Natural killer cell treated with Interleukin-12 subunit alpha and Interleukin-12 subunit beta and Interleukin-15 and Interleukin-18, amount 100 ng/mL, for 72 hours (primary cell): ENCODE results near the gene GSG1L. TPM values are rescaled to one million over a fixed set of nuclear protein-coding genes. Genes with fewer than 3 reads are reported as not detected.

Experiments
- ATAC-seq, 2 donors: fragments of 150-1000 bp; cut with Tn5 transposase in 1 of 2; sonication (Bioruptor Pico), chemical (Tn5 transposase) in 1 of 2; 2 replicates each; pipeline ENCODE4 v1.10.0; 2021
- DNase-seq: peaks from one replicate; pipeline ENCODE4 v3.0.0; 2022; ENCODE audit warnings: low spot score
- H3K27ac Mint-ChIP-seq, 2 donors: 1 replicate in 1 of 2; 2 replicates in 1 of 2; pipeline ENCODE4 v1.8.0; 2022; ENCODE audit warnings: mixed read lengths in 2 of 2, mild to moderate bottlenecking in 1 of 2, moderate library complexity in 1 of 2
- H3K27me3 Mint-ChIP-seq, 2 donors: 1 replicate in 1 of 2; 2 replicates in 1 of 2; pipeline ENCODE4 v1.8.0; 2022; ENCODE audit warnings: mixed read lengths in 2 of 2
- H3K36me3 Mint-ChIP-seq: one replicate; pipeline ENCODE4 v1.8.0; 2022; ENCODE audit warnings: mixed read lengths
- H3K4me1 Mint-ChIP-seq, 2 donors: 1 replicate in 1 of 2; 2 replicates in 1 of 2; pipeline ENCODE4 v1.8.0; 2022; ENCODE audit warnings: low read depth in 2 of 2, mixed read lengths in 2 of 2, mild to moderate bottlenecking in 1 of 2
- H3K4me3 Mint-ChIP-seq: one replicate; pipeline ENCODE4 v1.8.0; 2022; ENCODE audit warnings: mixed read lengths
- H3K9me3 Mint-ChIP-seq: 2 replicates; pipeline ENCODE4 v1.8.0; 2022; ENCODE audit warnings: mixed read lengths
- total RNA-seq, 2 donors: library from RNA; stranded (reverse); gene quantifications; one replicate each; pipeline ENCODE4 v1.2.3, GENCODE V29; 2022

The GSG1L gene
- total RNA-seq, 2 donors from 2014 or later = not detected

DNA sequence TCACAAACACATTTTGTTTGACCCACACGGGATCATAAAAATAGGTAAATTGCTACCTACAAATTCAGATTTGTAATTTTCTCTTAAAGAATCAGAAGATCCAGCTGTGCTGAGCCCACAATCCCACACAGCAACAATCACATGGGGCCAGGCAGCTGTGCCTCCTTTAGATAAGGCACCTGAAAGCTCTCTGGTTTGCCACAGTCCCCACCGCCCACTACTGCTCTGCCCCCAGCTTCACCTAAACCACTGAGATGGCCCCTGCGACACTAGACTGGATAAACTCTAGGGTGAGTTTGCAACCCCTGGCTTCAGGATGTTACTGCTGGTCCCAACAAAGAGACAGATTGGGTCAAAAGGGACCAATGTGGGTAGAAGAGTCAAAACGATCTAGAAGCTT lies 96.8 kb downstream of the GSG1L start:
- Mint-ChIP-seq H3K4me1 (no peaks in the 10 kb centered on the region), H3K4me3 (no peak overlapping the region), H3K27ac (no peak overlapping the region), H3K9me3 (no peaks in the 10 kb centered on the region), H3K36me3 (no peaks in the 10 kb centered on the region), H3K27me3 (peaks cover 16 to 32% of the 10 kb centered on the region in 2 donors)
- ATAC-seq = no peak
- DNase-seq = no peak

DNA sequence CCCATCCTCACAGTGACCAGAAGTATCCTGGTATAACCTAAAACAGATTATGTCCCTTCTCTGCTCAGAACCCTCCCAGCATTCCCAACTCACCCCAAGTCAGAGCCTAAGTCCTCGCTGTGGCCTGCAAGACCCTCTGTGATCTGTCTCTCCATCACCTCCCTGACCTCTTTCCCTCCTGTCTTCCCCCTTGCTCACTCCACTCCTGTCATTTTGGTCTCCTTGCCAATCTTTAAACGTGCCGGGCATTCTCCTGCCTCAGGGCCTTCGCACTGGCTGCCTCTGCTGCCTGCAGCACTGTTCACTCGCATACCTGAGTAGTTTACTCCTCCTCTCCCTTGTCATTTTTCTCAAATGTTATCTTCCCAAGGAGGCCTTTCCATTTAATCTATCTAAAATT lies 97.7 kb downstream of the GSG1L start:
- no peak for DNase-seq
- Mint-ChIP-seq H3K4me3 (no peak overlapping the region), H3K36me3 (no peaks in the 10 kb centered on the region), H3K27ac (no peak overlapping the region), H3K9me3 (no peaks in the 10 kb centered on the region), H3K27me3 (peaks cover 16 to 32% of the 10 kb centered on the region in 2 donors), H3K4me1 (no peaks in the 10 kb centered on the region)
- ATAC-seq = no peak

GRCh38 chr16:27963471-27963965 lies 100.0 kb downstream of the GSG1L start:
- no peaks in the 10 kb centered on the region for H3K36me3 Mint-ChIP-seq
- H3K9me3 Mint-ChIP-seq = no peaks in the 10 kb centered on the region
- H3K4me3 Mint-ChIP-seq = no peak overlapping the region

GRCh38 chr16:27962197-27962596 lies 101.3 kb downstream of the GSG1L start:
- peaks cover 4% of the 10 kb centered on the region for H3K9me3 Mint-ChIP-seq
- H3K4me3 Mint-ChIP-seq = no peak overlapping the region
- peaks cover 4% of the 10 kb centered on the region for H3K36me3 Mint-ChIP-seq
- ATAC-seq (no peak), DNase-seq (no peak)
- peaks cover 23 to 32% of the 10 kb centered on the region in 2 donors for H3K27me3 Mint-ChIP-seq
- H3K4me1 Mint-ChIP-seq = no peaks in the 10 kb centered on the region
- no peak overlapping the region for H3K27ac Mint-ChIP-seq

More at GRCh38 chr16:27963471-27963965, 100.0 kb downstream of the GSG1L start:
- Mint-ChIP-seq H3K4me1 (no peaks in the 10 kb centered on the region), H3K27ac (no peak overlapping the region), H3K27me3 (peaks cover 20 to 32% of the 10 kb centered on the region in 2 donors)
- ATAC-seq (no peak), DNase-seq (no peak)

DNA sequence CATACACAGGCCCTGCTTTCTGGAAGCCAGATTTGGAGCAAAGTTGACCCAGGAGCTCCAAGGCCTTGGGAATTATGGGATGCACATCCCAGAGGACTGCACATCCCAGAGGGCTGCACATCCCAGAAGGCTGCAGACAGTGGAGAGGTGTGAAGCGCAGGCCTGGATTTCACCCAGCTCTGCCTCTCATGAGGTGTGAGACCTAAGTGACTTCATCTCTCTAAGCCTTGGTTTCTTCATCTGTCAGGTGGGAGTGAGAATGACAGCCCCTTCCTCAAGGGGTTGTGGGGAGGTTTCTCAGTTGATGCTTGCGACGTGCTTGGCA lies 102.3 kb downstream of the GSG1L start:
- peaks cover 4% of the 10 kb centered on the region for H3K36me3 Mint-ChIP-seq

DNA sequence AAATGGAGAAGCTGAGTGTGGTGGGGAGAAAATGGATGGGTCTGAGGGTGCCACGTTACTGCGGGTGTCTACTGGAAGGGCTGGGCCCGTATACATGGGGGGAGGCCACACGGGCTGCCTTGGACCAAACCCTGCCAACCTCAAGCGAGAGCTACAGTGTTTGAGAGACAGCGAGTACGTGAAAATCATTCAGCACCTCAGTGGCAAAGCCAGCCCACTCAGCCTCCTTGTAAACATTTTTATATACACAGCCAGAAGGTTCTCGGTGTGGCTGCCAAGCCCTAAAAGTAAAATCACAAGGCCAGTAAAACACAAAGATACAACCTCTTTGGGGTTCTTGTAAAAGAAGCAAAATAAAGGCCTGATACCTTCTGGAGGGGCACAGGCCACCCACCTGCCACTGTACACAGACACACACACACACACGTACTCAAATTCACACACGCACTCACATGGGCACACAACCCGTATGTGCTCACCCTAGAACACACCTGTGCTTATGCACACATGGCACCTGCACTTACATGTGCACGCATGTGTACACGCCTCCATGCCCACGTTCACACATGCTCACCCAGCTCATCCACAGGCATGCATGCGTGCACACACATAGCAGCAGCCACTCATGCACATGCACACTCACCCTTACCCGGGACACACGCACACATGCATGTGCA lies 102.8 kb downstream of the GSG1L start:
- peaks cover 24 to 30% of the 10 kb centered on the region in 2 donors for H3K27me3 Mint-ChIP-seq
- no peak overlapping the region for H3K4me3 Mint-ChIP-seq
- peaks cover 6% of the 10 kb centered on the region for H3K36me3 Mint-ChIP-seq
- peak; percentile 20 to 48 for ATAC-seq
- H3K9me3 Mint-ChIP-seq = peaks cover 4% of the 10 kb centered on the region
- no peak for DNase-seq
- H3K27ac Mint-ChIP-seq = no peak overlapping the region
- no peaks in the 10 kb centered on the region for H3K4me1 Mint-ChIP-seq

More for the DNA sequence above, 102.3 kb downstream of the GSG1L start:
- H3K4me3 Mint-ChIP-seq = no peak overlapping the region
- H3K27ac Mint-ChIP-seq = no peak overlapping the region
- peaks cover 4% of the 10 kb centered on the region for H3K9me3 Mint-ChIP-seq
- no peaks in the 10 kb centered on the region for H3K4me1 Mint-ChIP-seq
- DNase-seq (no peak), ATAC-seq (peak in 1 of 2 donors; percentile 46)
- H3K27me3 Mint-ChIP-seq = peaks cover 26 to 34% of the 10 kb centered on the region in 2 donors

DNA sequence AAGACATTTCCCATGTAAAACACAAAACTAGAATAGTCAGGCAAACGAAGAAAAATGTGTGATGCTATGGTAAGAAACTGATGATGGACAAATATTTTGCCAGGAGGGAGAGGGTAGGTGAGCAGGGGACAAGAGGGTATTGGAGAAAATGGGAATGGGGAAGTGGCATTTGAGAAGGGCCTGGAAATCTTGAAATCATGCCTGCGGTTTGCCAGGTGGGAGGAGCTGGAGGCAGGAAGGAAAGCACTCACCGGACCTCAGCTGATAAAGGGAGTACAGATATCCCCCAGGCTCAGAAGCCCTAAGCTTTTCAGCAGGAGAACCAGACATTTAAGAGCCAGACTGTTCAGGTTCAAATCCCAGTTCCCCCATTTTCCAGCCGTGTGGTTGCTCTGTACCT lies 103.6 kb downstream of the GSG1L start:
- DNase-seq = no peak
- peaks cover 14% of the 10 kb centered on the region for H3K36me3 Mint-ChIP-seq
- no peak for ATAC-seq
- no peaks in the 10 kb centered on the region for H3K4me1 Mint-ChIP-seq
- H3K4me3 Mint-ChIP-seq = no peak overlapping the region
- no peak overlapping the region for H3K27ac Mint-ChIP-seq
- peaks cover 28 to 31% of the 10 kb centered on the region in 2 donors for H3K27me3 Mint-ChIP-seq
- peaks cover 9% of the 10 kb centered on the region for H3K9me3 Mint-ChIP-seq

- Mint-ChIP-seq H3K27me3 (peaks cover 37 to 53% of the 10 kb centered on the region in 2 donors), H3K9me3 (peaks cover 9% of the 10 kb centered on the region), H3K4me1 (no peaks in the 10 kb centered on the region), H3K36me3 (peaks cover 17% of the 10 kb centered on the region), H3K4me3 (no peak overlapping the region), H3K27ac (no peak overlapping the region)
- DNase-seq (no peak), ATAC-seq (no peak)
Measured at GRCh38 chr16:27954191-27954590, 109.3 kb downstream of the GSG1L start.

GRCh38 chr16:27952811-27953210 lies 110.7 kb downstream of the GSG1L start:
- no peak overlapping the region for H3K27ac Mint-ChIP-seq
- peaks cover 37 to 53% of the 10 kb centered on the region in 2 donors for H3K27me3 Mint-ChIP-seq
- H3K36me3 Mint-ChIP-seq = peaks cover 17% of the 10 kb centered on the region
- no peaks in the 10 kb centered on the region for H3K4me1 Mint-ChIP-seq
- ATAC-seq (no peak), DNase-seq (no peak)
- H3K9me3 Mint-ChIP-seq = peaks cover 9% of the 10 kb centered on the region
- H3K4me3 Mint-ChIP-seq = no peak overlapping the region

DNA sequence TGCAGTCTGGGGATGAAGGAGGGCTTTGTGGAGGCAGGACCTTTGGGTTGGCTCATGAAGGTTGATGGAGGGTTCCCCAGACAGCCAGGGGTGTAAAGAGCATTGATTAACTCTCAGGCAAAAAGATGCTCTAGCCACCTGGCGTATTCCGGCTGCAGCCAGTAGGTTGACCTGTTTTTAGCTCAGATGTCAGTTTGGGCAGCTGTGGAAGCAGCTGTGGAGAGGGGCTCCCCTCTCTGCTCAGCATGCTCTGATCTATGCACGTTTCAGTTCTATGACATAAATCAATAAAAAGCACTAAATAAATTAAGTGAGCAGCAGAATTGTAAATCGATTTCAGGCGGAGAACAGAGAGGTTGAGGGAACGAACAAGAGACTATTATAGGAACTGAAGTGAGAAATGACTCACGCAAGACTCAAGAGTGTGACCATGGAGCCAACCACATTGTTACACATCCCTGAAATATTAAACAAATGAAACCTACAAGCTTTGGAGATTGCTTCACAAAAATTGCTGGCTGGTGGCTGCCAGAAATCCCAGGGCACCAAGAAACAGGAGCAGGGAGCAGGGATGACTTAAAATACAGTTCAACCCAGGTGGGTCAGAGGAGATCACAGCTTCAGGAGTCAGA lies 111.9 kb downstream of the GSG1L start:
- Mint-ChIP-seq H3K27ac (no peak overlapping the region), H3K27me3 (peaks cover 32 to 49% of the 10 kb centered on the region in 2 donors), H3K4me1 (no peaks in the 10 kb centered on the region), H3K9me3 (peaks cover 5% of the 10 kb centered on the region), H3K36me3 (peaks cover 14% of the 10 kb centered on the region), H3K4me3 (no peak overlapping the region)
- ATAC-seq (no peak), DNase-seq (no peak)

GRCh38 chr16:27950206-27950887 lies 113.2 kb downstream of the GSG1L start:
- H3K27ac Mint-ChIP-seq = no peak overlapping the region
- H3K4me1 Mint-ChIP-seq = no peaks in the 10 kb centered on the region
- peaks cover under 1% of the 10 kb centered on the region for H3K9me3 Mint-ChIP-seq
- H3K27me3 Mint-ChIP-seq = peaks cover 26 to 43% of the 10 kb centered on the region in 2 donors
- H3K36me3 Mint-ChIP-seq = peaks cover 7% of the 10 kb centered on the region
- no peak for DNase-seq
- ATAC-seq = peak in 1 of 2 donors; percentile 6
- no peak overlapping the region for H3K4me3 Mint-ChIP-seq

DNA sequence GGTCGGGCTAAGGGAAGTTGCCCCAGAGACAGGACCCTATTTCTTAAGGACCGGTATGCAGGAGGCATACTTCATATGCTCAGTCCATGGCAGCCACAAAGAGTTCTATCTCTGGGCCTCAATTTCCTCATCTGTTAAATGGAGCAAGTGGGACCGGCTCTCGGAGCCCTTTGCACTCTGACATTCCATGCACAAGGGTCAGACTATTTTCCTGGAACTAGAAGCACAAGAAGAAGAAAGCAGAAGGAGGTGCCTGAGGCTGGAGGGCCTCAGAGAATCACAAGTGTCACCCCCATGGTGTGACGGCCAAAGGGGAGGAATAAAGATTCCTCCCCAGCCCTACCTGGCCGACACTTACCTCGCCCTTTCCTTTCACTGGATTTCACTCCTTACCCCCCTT lies 115.8 kb downstream of the GSG1L start:
- Mint-ChIP-seq H3K27ac (no peak overlapping the region), H3K27me3 (peaks cover 19 to 30% of the 10 kb centered on the region in 2 donors), H3K4me3 (no peak overlapping the region), H3K36me3 (no peaks in the 10 kb centered on the region), H3K9me3 (no peaks in the 10 kb centered on the region), H3K4me1 (no peaks in the 10 kb centered on the region)
- ATAC-seq = no peak
- no peak for DNase-seq

GRCh38 chr16:27945233-27945973 lies 118.1 kb downstream of the GSG1L start:
- DNase-seq (peak; percentile 20), ATAC-seq (no peak)

More at GRCh38 chr16:27945233-27945973, 118.1 kb downstream of the GSG1L start:
- Mint-ChIP-seq H3K4me1 (no peaks in the 10 kb centered on the region), H3K36me3 (no peaks in the 10 kb centered on the region), H3K27me3 (peaks cover 8 to 19% of the 10 kb centered on the region in 2 donors), H3K4me3 (no peak overlapping the region), H3K27ac (peak overlapping the region in 1 of 2 donors; percentile 52), H3K9me3 (no peaks in the 10 kb centered on the region)
